Lung (tissue), 12 donors: ENCODE results near the gene PIEZO1. TPM values are rescaled to one million over a fixed set of nuclear protein-coding genes. Genes with fewer than 3 reads are reported as not detected.

ENCODE experiments used
- ATAC-seq: fragments of 200-7000 bp; cut with Tn5 transposase; one replicate; pipeline ENCODE4 v1.9.1; 2020; ENCODE audit warnings: moderate number of reproducible peaks; ENCODE audit not compliant: insufficient read depth, low FRiP score
- DNase-seq, 3 donors: peaks; one replicate each; pipeline ENCODE4 v3.0.0-alpha.2; 2013 to 2017
- H3K27ac ChIP-seq, 2 donors: one replicate each; pipeline ENCODE4 v1.5.1; 2013; ENCODE audit warnings: mild to moderate bottlenecking in 2 of 2, moderate library complexity in 2 of 2, control low read depth in 1 of 2, inconsistent platforms in 1 of 2, low read depth in 1 of 2, low read length in 1 of 2
- H3K27me3 ChIP-seq, 3 donors: one replicate each; pipeline ENCODE4 v1.5.1; 2013; ENCODE audit warnings: low read length in 2 of 3; ENCODE audit not compliant: control insufficient read depth in 3 of 3, insufficient read depth in 3 of 3
- H3K36me3 ChIP-seq, 4 donors: one replicate each; pipeline ENCODE4 v1.5.1; 2013; ENCODE audit warnings: low read length in 4 of 4, mild to moderate bottlenecking in 1 of 4, moderate library complexity in 1 of 4; ENCODE audit not compliant: control insufficient read depth in 4 of 4, insufficient read depth in 4 of 4
- H3K4me1 ChIP-seq, 5 donors: one replicate each; pipeline ENCODE4 v1.5.1; 2013; ENCODE audit warnings: low read length in 5 of 5, mild to moderate bottlenecking in 2 of 5, moderate library complexity in 1 of 5; ENCODE audit not compliant: control insufficient read depth in 5 of 5, insufficient read depth in 5 of 5
- H3K4me3 ChIP-seq: one replicate; pipeline ENCODE4 v1.5.1; 2013; ENCODE audit warnings: mild to moderate bottlenecking, control low read depth, moderate library complexity
- H3K9ac ChIP-seq, 2 donors: one replicate each; pipeline ENCODE4 v1.5.1; 2013; ENCODE audit warnings: low read length in 2 of 2, control low read depth in 1 of 2; ENCODE audit not compliant: insufficient read depth in 1 of 2
- H3K9me3 ChIP-seq, 4 donors: one replicate each; pipeline ENCODE4 v1.5.1; 2013; ENCODE audit warnings: low read length in 3 of 4, mild to moderate bottlenecking in 1 of 4, moderate library complexity in 1 of 4; ENCODE audit not compliant: control insufficient read depth in 4 of 4, insufficient read depth in 3 of 4
- WGBS, 2 donors: extraction: QIAGEN DNeasy Blood & Tissue Kit; methylation state at CpG; one replicate each; pipeline ENCODE4 v1.1.7; 2013; 5-methylcytosine and 5-hydroxymethylcytosine counted together
- polyA plus RNA-seq, 2 donors: library from polyadenylated mRNA; stranded (reverse); fragments of 200-250 nt; gene quantifications; one replicate each; pipeline ENCODE4 v1.2.1, GENCODE V29; 2013
- total RNA-seq, 2 donors: library from RNA; depleted of rRNA in 1 of 2; stranded (reverse); fragments of >200 nt in 1 of 2; gene quantifications; one replicate each; pipeline ENCODE4 v1.2.1, GENCODE V29; 2014 to 2021
- TF ChIP-seq, protein P1 (sequence below): IDR thresholded peaks from 2 replicates; pipeline ENCODE4 v1.5.1; 2012; ENCODE audit warnings: mild to moderate bottlenecking; ENCODE audit errors: control extremely low read depth, extremely low read depth
- donor health status: control.
- donor health status: control.
- donor health status: Bipolar disorder and iron deficiency.
- donor health status: healthy.
- donor health status: DM: yes; HTN: yes; CAD: no.

The PIEZO1 gene
- total and polyA plus RNA-seq, 4 donors = 113 to 207 (median 190) TPM

DNA sequence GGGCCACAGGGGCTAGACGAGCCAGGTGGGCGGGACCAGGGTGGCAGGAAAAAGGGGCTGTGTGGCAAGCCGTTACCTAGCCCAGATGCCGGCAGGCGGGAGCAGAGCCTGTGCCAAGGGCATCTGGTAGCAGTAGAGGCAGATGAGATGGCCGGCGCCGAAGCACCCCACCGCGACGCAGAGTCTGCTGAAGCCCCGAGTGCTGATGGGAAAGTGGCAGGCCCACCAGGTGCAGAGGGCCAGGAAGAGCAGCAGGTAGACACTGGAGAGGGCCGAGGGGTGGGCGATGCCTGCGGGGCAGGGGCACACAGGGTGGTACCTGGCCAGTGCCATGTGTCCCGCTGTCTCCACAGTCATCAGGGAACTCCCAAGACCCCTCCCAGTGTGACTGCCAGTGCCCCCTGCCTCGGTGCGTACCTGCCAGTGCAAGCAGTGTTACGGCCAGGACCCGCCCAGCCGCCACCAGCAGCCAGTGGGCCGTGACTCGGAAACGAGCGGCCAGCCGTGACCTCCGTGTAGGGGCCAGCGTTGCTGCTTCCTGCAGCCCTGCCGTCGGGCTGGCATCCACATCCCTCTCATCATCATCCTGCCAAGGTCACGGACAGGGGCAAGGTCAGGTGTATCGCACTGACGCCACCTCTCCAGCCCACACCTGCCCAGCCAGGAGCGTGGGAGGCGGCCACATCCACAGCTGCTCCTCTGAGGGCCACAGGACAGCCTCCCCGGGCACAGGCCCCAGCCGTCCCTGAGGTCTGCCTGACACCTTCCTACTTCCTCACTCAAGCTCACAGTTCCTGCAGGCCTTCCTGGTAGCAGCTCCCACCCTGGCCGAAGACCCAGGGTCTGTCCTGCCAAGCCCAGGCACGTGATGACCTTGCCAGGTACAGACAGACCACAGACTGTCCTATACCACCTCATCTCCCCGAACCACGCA, 46.6 kb downstream of the PIEZO1 start:
- 87% methylated on average over 35 to 41 of the region's 41 CpGs for WGBS, 2 donors
- Histone ChIP-seq H3K9ac (no peak overlapping the region), H3K27ac (no peak overlapping the region), H3K4me1 (no peaks in the 10 kb centered on the region), H3K9me3 (no peaks in the 10 kb centered on the region), H3K27me3 (no peaks in the 10 kb centered on the region), H3K4me3 (no peak overlapping the region), H3K36me3 (peaks cover 0 to 71% (median 11%) of the 10 kb centered on the region in 4 donors)
- ATAC-seq (no peak), DNase-seq (no peak)
- TF ChIP-seq, protein P1, sequence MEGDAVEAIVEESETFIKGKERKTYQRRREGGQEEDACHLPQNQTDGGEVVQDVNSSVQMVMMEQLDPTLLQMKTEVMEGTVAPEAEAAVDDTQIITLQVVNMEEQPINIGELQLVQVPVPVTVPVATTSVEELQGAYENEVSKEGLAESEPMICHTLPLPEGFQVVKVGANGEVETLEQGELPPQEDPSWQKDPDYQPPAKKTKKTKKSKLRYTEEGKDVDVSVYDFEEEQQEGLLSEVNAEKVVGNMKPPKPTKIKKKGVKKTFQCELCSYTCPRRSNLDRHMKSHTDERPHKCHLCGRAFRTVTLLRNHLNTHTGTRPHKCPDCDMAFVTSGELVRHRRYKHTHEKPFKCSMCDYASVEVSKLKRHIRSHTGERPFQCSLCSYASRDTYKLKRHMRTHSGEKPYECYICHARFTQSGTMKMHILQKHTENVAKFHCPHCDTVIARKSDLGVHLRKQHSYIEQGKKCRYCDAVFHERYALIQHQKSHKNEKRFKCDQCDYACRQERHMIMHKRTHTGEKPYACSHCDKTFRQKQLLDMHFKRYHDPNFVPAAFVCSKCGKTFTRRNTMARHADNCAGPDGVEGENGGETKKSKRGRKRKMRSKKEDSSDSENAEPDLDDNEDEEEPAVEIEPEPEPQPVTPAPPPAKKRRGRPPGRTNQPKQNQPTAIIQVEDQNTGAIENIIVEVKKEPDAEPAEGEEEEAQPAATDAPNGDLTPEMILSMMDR = no peak

DNA sequence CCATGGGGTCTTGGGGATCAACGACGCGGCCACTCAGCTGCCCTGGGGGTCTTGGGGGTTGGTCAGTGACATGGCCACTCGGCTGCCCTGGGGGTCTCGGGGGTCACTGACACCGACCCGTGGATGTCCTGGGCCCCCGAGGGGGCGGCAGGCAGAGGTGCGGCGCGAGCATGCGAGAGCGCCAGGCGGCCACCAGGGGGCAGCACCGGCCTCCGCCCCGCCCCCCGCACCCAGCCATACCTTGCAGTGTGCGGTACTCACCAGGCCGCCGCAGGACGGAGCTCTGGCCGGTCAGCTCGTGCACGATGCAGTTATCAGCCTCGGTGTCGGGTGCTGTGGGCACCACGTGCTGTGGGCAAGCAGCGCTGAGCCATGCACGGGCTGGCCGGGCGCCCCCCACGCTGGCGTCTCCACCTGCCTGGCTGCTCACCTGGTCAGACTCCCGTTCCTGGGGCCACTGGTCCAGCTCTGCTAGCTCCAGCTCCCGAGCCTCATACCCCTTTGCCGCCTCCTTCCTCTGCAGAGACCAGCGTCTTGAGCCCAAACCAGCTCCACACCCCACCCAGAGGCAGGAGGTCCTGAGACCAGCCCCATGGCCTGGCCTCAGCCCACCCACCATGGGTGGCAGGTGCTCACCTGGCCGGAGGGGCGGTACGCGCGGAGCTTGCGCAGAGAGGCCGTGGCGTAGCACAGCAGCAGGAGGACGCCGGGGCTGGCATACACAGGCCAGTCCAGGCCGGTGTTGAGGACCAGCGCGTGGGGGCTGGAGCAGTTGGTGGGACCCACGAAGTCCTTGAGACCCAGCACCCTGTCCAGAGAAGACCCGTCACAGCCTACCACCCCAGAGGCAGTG, 47.5 kb downstream of the PIEZO1 start:
- Histone ChIP-seq H3K4me3 (no peak overlapping the region), H3K27me3 (no peaks in the 10 kb centered on the region), H3K27ac (no peak overlapping the region), H3K9me3 (no peaks in the 10 kb centered on the region), H3K9ac (no peak overlapping the region), H3K4me1 (no peaks in the 10 kb centered on the region), H3K36me3 (peaks cover 0 to 76% (median 11%) of the 10 kb centered on the region in 4 donors)
- 47 to 49% methylated on average over 42 to 54 of the region's 54 CpGs for WGBS, 2 donors
- DNase-seq (peak; percentile 69 to 81 (median 69)), ATAC-seq (peak; percentile 81)
- TF ChIP-seq, protein P1 = peak; percentile 88

DNA sequence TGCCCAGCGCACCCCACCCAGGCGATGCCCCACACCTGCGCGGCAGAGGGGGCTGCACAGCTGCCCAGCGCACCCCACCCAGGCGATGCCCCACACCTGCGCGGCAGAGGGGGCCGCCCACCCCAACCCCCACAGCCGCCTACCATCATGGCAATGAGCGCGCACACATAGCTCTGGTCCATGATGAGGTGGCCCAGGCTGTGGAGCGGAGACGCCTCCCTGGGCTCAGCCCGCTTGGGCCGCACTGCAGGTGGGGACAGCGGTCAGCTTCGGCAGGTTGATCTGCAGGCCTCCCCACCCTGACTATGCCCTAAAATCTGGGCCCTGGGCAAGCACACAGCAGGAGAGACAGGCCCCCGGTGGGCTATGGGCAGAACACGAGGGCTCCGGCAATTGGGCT, 48.5 kb downstream of the PIEZO1 start:
- Histone ChIP-seq H3K9ac (no peak overlapping the region), H3K4me3 (no peak overlapping the region), H3K27me3 (no peaks in the 10 kb centered on the region), H3K9me3 (no peaks in the 10 kb centered on the region), H3K27ac (no peak overlapping the region), H3K4me1 (no peaks in the 10 kb centered on the region), H3K36me3 (peaks cover 0 to 83% (median 12%) of the 10 kb centered on the region in 4 donors)
- ATAC-seq (no peak), DNase-seq (no peak)
- TF ChIP-seq, protein P1 = no peak
- WGBS, 2 donors = 96 to 98% methylated on average over 19 to 21 of the region's 21 CpGs
